HUES6 (cell line): Measurements from ENCODE around the gene PDE6A.

ENCODE experiments used
- H3K27ac ChIP-seq: 2 replicates; pipeline ENCODE4 v1.7.0; 2013; ENCODE audit warnings: low read depth, mild to moderate bottlenecking, low read length, inconsistent platforms
- H3K27me3 ChIP-seq: 2 replicates; pipeline ENCODE4 v1.6.1; 2013; ENCODE audit warnings: low read length; ENCODE audit not compliant: control insufficient read depth, insufficient read depth
- H3K36me3 ChIP-seq: 2 replicates; pipeline ENCODE4 v1.6.1; 2013; ENCODE audit warnings: low read length; ENCODE audit not compliant: control insufficient read depth, insufficient read depth
- H3K4me1 ChIP-seq: 2 replicates; pipeline ENCODE4 v1.6.1; 2013; ENCODE audit warnings: low read length; ENCODE audit not compliant: control insufficient read depth, insufficient read depth
- H3K4me3 ChIP-seq: 2 replicates; pipeline ENCODE4 v1.5.1; 2013; ENCODE audit warnings: low read depth, low read length
- H3K9ac ChIP-seq: one replicate; pipeline ENCODE4 v1.6.1; 2013; ENCODE audit warnings: mild to moderate bottlenecking, low read length
- H3K9me3 ChIP-seq: 2 replicates; pipeline ENCODE4 v1.6.1; 2013; ENCODE audit warnings: low read depth, low read length; ENCODE audit not compliant: control insufficient read depth, insufficient read depth

The PDE6A gene

GRCh38 chr5:149847611-149848010, 97.0 kb downstream of the PDE6A start:
- Histone ChIP-seq H3K36me3 (peaks cover 43% of the 10 kb centered on the region), H3K9ac (no peak overlapping the region), H3K9me3 (0 out of 2 replicates have a peak, but pooled peaks cover 2% of the 10 kb centered on the region), H3K27me3 (no peaks in the 10 kb centered on the region), H3K27ac (no peak overlapping the region), H3K4me3 (no peak overlapping the region), H3K4me1 (no peaks in the 10 kb centered on the region)

- no peak overlapping the region for H3K27ac ChIP-seq
- no peak overlapping the region for H3K9ac ChIP-seq
- 0 out of 2 replicates have a peak, but pooled peaks cover 2% of the 10 kb centered on the region for H3K9me3 ChIP-seq
- no peaks in the 10 kb centered on the region; the same call in 1 of the 2 replicates for H3K4me1 ChIP-seq
- H3K36me3 ChIP-seq: peaks cover 48% of the 10 kb centered on the region
- no peaks in the 10 kb centered on the region for H3K27me3 ChIP-seq
- H3K4me3 ChIP-seq: no peak overlapping the region
Observed at GRCh38 chr5:149846021-149846420, 98.6 kb downstream of the PDE6A start.

DNA sequence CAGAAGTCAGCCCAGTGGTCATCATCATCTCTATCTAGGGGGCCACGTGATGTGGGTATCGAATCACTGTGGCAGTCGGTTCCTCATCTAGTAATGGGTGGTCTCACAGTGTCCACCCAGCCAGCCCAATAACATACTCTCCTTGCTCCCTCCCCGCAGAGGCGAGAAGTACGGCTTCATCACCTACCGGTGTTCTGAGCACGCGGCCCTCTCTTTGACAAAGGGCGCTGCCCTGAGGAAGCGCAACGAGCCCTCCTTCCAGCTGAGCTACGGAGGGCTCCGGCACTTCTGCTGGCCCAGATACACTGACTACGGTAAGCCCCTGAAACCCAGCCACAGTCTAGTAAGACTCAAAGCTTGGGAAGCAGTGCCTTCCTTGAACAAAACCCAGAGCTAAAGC, 99.0 kb downstream of the PDE6A start:
- H3K4me1 ChIP-seq: peaks cover 1% of the 10 kb centered on the region; the same call in 1 of the 2 replicates
- no peaks in the 10 kb centered on the region for H3K27me3 ChIP-seq
- H3K4me3 ChIP-seq: no peak overlapping the region
- H3K36me3 ChIP-seq: peaks cover 48% of the 10 kb centered on the region
- no peak overlapping the region for H3K9ac ChIP-seq
- H3K9me3 ChIP-seq: 0 out of 2 replicates have a peak, but pooled peaks cover 2% of the 10 kb centered on the region
- H3K27ac ChIP-seq: no peak overlapping the region

DNA sequence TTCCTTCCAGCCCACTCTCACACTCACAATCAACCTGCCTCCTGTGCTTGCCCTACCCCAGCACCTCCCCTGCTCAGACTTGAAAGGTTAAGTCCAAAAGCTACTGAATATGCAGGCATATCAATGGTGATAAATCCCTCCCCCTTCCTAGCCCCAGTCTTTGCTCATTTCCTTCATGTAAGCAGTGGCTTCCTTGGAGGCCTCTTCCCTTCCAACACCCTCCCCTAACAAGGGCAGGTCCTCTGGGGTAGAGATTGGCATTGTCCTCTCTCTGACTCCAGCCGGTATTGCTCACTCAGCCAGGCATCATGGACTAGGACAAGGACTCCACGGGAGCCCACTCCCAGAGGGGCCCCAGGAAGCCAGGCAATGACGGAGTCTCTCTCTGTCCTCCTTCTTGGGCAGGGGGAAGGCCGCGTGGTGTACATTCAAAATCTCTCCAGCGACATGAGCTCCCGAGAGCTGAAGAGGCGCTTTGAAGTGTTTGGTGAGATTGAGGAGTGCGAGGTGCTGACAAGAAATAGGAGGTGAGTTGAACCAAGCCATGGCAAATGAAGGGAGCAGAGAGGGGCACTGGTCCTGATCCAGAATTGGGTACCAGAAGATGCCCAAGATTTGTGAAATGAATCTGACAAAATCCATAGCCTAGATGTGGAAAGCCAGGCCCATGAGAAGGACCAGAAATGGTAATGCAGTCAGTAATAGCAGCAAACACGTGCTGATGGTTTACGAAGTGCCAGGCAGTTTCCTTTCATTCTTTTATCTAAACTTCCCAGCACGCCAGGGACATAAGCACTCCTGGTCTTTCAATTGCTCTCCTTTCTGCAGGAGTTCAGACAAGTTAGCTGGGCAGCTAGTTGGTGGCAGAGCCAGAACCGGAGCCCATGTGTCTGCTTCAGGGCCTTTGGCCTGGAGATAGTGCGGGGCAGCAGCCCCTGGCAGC, 102.5 kb downstream of the PDE6A start:
- Histone ChIP-seq H3K27ac (no peak overlapping the region), H3K36me3 (peaks cover 30% of the 10 kb centered on the region), H3K9ac (no peak overlapping the region)

DNA sequence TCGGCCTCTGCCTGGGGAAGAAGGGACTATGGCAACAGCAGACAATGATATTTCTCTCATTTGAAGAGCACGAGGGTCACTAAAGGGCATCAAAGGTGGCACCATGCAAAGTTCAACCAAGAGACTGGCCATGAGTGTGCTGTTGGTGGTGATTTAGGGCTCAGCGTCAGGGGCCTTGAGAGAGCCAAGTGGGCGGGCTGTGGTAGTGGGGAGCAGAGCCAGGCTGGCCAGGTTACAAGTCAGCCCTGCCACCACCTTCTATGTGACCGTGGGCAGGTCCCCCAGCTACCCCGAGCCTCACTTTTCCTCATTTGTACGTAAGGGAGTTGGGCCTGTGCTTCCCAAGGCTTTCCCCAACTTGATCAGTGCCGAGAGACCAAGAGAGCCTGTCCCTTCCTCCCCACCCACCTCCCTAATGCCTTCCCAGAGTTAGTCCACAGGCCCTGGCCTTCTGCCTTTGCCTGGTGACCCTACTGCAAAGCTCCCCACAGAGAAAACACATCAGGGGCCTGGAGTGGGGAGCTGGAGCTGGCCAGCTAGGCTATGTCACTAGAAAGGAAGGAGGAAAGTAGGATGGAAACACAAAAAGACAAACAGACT, 104.3 kb downstream of the PDE6A start:
- Histone ChIP-seq H3K27me3 (no peaks in the 10 kb centered on the region), H3K9me3 (no peaks in the 10 kb centered on the region), H3K27ac (no peak overlapping the region), H3K9ac (peak overlapping the region; percentile 26), H3K4me3 (no peak overlapping the region), H3K36me3 (peaks cover 24% of the 10 kb centered on the region), H3K4me1 (peaks cover 9% of the 10 kb centered on the region; the same call in 1 of the 2 replicates)

More for the DNA sequence above, 102.5 kb downstream of the PDE6A start:
- H3K9me3 ChIP-seq: no peaks in the 10 kb centered on the region
- no peaks in the 10 kb centered on the region for H3K27me3 ChIP-seq
- H3K4me1 ChIP-seq: peaks cover 9% of the 10 kb centered on the region; the same call in 1 of the 2 replicates
- no peak overlapping the region for H3K4me3 ChIP-seq

GRCh38 chr5:149839761-149840160, 104.8 kb downstream of the PDE6A start:
- H3K9me3 ChIP-seq: no peaks in the 10 kb centered on the region
- H3K36me3 ChIP-seq: peaks cover 22% of the 10 kb centered on the region
- H3K9ac ChIP-seq: no peak overlapping the region
- H3K27me3 ChIP-seq: no peaks in the 10 kb centered on the region
- no peak overlapping the region for H3K4me3 ChIP-seq
- H3K4me1 ChIP-seq: peaks cover 9% of the 10 kb centered on the region; the same call in 1 of the 2 replicates
- H3K27ac ChIP-seq: no peak overlapping the region

- Histone ChIP-seq H3K9me3 (no peaks in the 10 kb centered on the region), H3K27ac (no peak overlapping the region), H3K27me3 (no peaks in the 10 kb centered on the region)
Observed at GRCh38 chr5:149838881-149839739, 105.5 kb downstream of the PDE6A start.

GRCh38 chr5:149837680-149838269, 106.8 kb downstream of the PDE6A start:
- H3K27ac ChIP-seq: no peak overlapping the region
- H3K4me3 ChIP-seq: no peak overlapping the region
- H3K4me1 ChIP-seq: peaks cover 9% of the 10 kb centered on the region; the same call in 1 of the 2 replicates
- no peaks in the 10 kb centered on the region for H3K9me3 ChIP-seq
- H3K36me3 ChIP-seq: peaks cover 22% of the 10 kb centered on the region
- no peak overlapping the region for H3K9ac ChIP-seq
- H3K27me3 ChIP-seq: no peaks in the 10 kb centered on the region

More at GRCh38 chr5:149838881-149839739, 105.5 kb downstream of the PDE6A start:
- no peak overlapping the region for H3K4me3 ChIP-seq
- H3K36me3 ChIP-seq: peaks cover 20% of the 10 kb centered on the region
- H3K9ac ChIP-seq: no peak overlapping the region
- H3K4me1 ChIP-seq: peaks cover 9% of the 10 kb centered on the region; the same call in 1 of the 2 replicates

DNA sequence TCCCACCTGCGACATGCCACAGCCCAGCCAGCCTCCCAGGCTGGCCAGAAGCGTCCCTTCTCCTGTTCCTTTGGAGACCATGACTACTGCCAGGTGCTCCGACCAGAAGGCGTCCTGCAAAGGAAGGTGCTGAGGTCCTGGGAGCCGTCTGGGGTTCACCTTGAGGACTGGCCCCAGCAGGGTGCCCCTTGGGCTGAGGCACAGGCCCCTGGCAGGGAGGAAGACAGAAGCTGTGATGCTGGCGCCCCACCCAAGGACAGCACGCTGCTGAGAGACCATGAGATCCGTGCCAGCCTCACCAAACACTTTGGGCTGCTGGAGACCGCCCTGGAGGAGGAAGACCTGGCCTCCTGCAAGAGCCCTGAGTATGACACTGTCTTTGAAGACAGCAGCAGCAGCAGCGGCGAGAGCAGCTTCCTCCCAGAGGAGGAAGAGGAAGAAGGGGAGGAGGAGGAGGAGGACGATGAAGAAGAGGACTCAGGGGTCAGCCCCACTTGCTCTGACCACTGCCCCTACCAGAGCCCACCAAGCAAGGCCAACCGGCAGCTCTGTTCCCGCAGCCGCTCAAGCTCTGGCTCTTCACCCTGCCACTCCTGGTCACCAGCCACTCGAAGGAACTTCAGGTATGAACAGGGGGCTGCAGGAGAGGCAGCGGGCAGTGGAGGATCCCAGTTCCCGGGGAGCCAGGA, 108.0 kb downstream of the PDE6A start:
- Histone ChIP-seq H3K27me3 (no peaks in the 10 kb centered on the region), H3K36me3 (peaks cover 21% of the 10 kb centered on the region; the same call in 1 of the 2 replicates), H3K4me3 (no peak overlapping the region), H3K4me1 (peaks cover 9% of the 10 kb centered on the region; the same call in 1 of the 2 replicates), H3K9ac (no peak overlapping the region), H3K27ac (no peak overlapping the region), H3K9me3 (no peaks in the 10 kb centered on the region)
